CD8-positive, alpha-beta memory T cell (primary cell): ENCODE measurements around the gene AMDHD2. TPM values are rescaled to one million over a fixed set of nuclear protein-coding genes. Genes with fewer than 3 reads are reported as not detected.
A peak's percentile ranks its signal among the peaks of the same experiment; 100 is the strongest.
"Not testable (repeated sequence)": the region's sequence is repeated elsewhere in the genome, so short reads cannot be mapped to it uniquely, and the experiment has no call there.

ENCODE experiments used
- CTCF ChIA-PET: fragments of 350-600 bp; sonication (Branson Sonifier 250); formaldehyde crosslinking; loops from one replicate; lab custom pipeline; 2021; ENCODE audit warnings: antibody characterized with exemption; lab: Charles Lee
- POLR2A ChIA-PET: fragments of 350-600 bp; sonication (Branson Sonifier 250); formaldehyde crosslinking; loops from one replicate; lab custom pipeline; 2021; ENCODE audit warnings: antibody characterized with exemption; lab: Charles Lee
- DNase-seq, 5 donors: peaks; one replicate each; pipeline versions ENCODE4 v3.0.0 to v3.0.0-alpha.2; 2020 to 2022; ENCODE audit warnings: mixed read lengths in 1 of 5
- H3K27ac ChIP-seq: one replicate; pipeline ENCODE4 v1.7.0; 2013; ENCODE audit warnings: low read depth, mild to moderate bottlenecking, low read length, moderate library complexity
- H3K27me3 ChIP-seq: 2 replicates; pipeline ENCODE4 v1.7.0; 2013; ENCODE audit warnings: low read length, mild to moderate bottlenecking; ENCODE audit not compliant: insufficient read depth, poor library complexity, severe bottlenecking
- H3K36me3 ChIP-seq: 2 replicates; pipeline ENCODE4 v1.7.0; 2013; ENCODE audit warnings: mild to moderate bottlenecking, low read length, moderate library complexity; ENCODE audit not compliant: insufficient read depth
- H3K4me1 ChIP-seq: 2 replicates; pipeline ENCODE4 v1.7.0; 2013; ENCODE audit warnings: mild to moderate bottlenecking, low read length, moderate library complexity; ENCODE audit not compliant: insufficient read depth
- H3K4me3 ChIP-seq: 2 replicates; pipeline ENCODE4 v1.7.0; 2013; ENCODE audit warnings: mild to moderate bottlenecking, low read length
- H3K9me3 ChIP-seq: 2 replicates; pipeline ENCODE4 v1.7.0; 2013; ENCODE audit warnings: mild to moderate bottlenecking, low read length
- H3K27ac Mint-ChIP-seq, 8 donors: one replicate each; pipeline ENCODE4 v1.8.0; 2020 to 2021; ENCODE audit warnings: mixed read lengths in 8 of 8, mild to moderate bottlenecking in 6 of 8, inconsistent platforms in 3 of 8, moderate library complexity in 3 of 8
- H3K27me3 Mint-ChIP-seq, 2 donors: one replicate each; pipeline ENCODE4 v1.8.0; 2020 to 2021; ENCODE audit warnings: mixed read lengths in 2 of 2, mild to moderate bottlenecking in 1 of 2, moderate library complexity in 1 of 2
- H3K36me3 Mint-ChIP-seq, 3 donors: one replicate each; pipeline ENCODE4 v1.8.0; 2020 to 2021; ENCODE audit warnings: mixed read lengths in 3 of 3, inconsistent platforms in 1 of 3, mild to moderate bottlenecking in 1 of 3
- H3K4me1 Mint-ChIP-seq, 3 donors: one replicate each; pipeline ENCODE4 v1.8.0; 2020 to 2021; ENCODE audit warnings: mixed read lengths in 3 of 3, inconsistent platforms in 1 of 3, mild to moderate bottlenecking in 1 of 3
- H3K4me3 Mint-ChIP-seq, 7 donors: one replicate each; pipeline ENCODE4 v1.8.0; 2020 to 2021; ENCODE audit warnings: mixed read lengths in 7 of 7, mild to moderate bottlenecking in 6 of 7, moderate library complexity in 4 of 7, inconsistent platforms in 2 of 7
- H3K9me3 Mint-ChIP-seq, 5 donors: one replicate each; pipeline ENCODE4 v1.8.0; 2020 to 2022; ENCODE audit warnings: mixed read lengths in 5 of 5, mild to moderate bottlenecking in 3 of 5, moderate library complexity in 2 of 5, inconsistent platforms in 1 of 5
- polyA plus RNA-seq: library from polyadenylated mRNA; unstranded; fragments of 300-500 nt; fragmentation: Illumina TruSeq; gene quantifications from one replicate; pipeline ENCODE4 v1.2.3, GENCODE V29; 2021
- total RNA-seq, 2 experiments: library from RNA; stranded (reverse); gene quantifications; one replicate each; pipeline ENCODE4 v1.2.3, GENCODE V29; 2021

The AMDHD2 gene
- total and polyA plus RNA-seq, 3 experiments from 2014 or later = 21.2 to 35.5 (median 34.1) TPM

- H3K4me1 Mint-ChIP-seq, CTCF ChIA-PET, H3K27ac Mint-ChIP-seq, H3K4me1 ChIP-seq, H3K9me3 Mint-ChIP-seq, H3K4me3 Mint-ChIP-seq, H3K36me3 Mint-ChIP-seq, DNase-seq, POLR2A ChIA-PET, H3K9me3 ChIP-seq, H3K36me3 ChIP-seq, H3K27me3 ChIP-seq, H3K27ac ChIP-seq, H3K4me3 ChIP-seq, H3K27me3 Mint-ChIP-seq: not testable (repeated sequence)
These were observed 40.1 kb downstream of the AMDHD2 start for GRCh38 chr16:2560131-2560797.

GRCh38 chr16:2560798-2561133 is 40.6 kb downstream of the AMDHD2 start:
- POLR2A ChIA-PET, H3K9me3 ChIP-seq, H3K4me1 Mint-ChIP-seq, H3K27me3 Mint-ChIP-seq, H3K27me3 ChIP-seq, H3K36me3 ChIP-seq, H3K36me3 Mint-ChIP-seq, H3K4me3 ChIP-seq, H3K4me1 ChIP-seq, H3K27ac ChIP-seq, H3K4me3 Mint-ChIP-seq, CTCF ChIA-PET, H3K27ac Mint-ChIP-seq, H3K9me3 Mint-ChIP-seq: not testable (repeated sequence)
- DNase-seq = peak; percentile 35 to 80 (median 49)

GRCh38 chr16:2567506-2567905 is 47.3 kb downstream of the AMDHD2 start:
- CTCF ChIA-PET, H3K4me1 Mint-ChIP-seq, H3K36me3 ChIP-seq, H3K4me1 ChIP-seq, POLR2A ChIA-PET, H3K27me3 Mint-ChIP-seq, H3K27ac ChIP-seq, H3K36me3 Mint-ChIP-seq, H3K4me3 ChIP-seq, H3K27me3 ChIP-seq, H3K9me3 ChIP-seq, H3K9me3 Mint-ChIP-seq, H3K27ac Mint-ChIP-seq, DNase-seq, H3K4me3 Mint-ChIP-seq: not testable (repeated sequence)

- POLR2A ChIA-PET, H3K4me1 ChIP-seq, H3K4me3 Mint-ChIP-seq, DNase-seq, H3K27ac ChIP-seq, H3K9me3 ChIP-seq, H3K4me3 ChIP-seq, H3K9me3 Mint-ChIP-seq, H3K36me3 ChIP-seq, H3K27ac Mint-ChIP-seq, H3K27me3 ChIP-seq, H3K4me1 Mint-ChIP-seq, H3K27me3 Mint-ChIP-seq, CTCF ChIA-PET, H3K36me3 Mint-ChIP-seq: not testable (repeated sequence)
These were observed 48.4 kb downstream of the AMDHD2 start for GRCh38 chr16:2568573-2568972.

- DNase-seq, H3K4me1 Mint-ChIP-seq, H3K4me3 ChIP-seq, H3K9me3 Mint-ChIP-seq, H3K9me3 ChIP-seq, CTCF ChIA-PET, H3K27me3 Mint-ChIP-seq, H3K4me3 Mint-ChIP-seq, POLR2A ChIA-PET, H3K36me3 ChIP-seq, H3K36me3 Mint-ChIP-seq, H3K4me1 ChIP-seq, H3K27me3 ChIP-seq, H3K27ac Mint-ChIP-seq, H3K27ac ChIP-seq: not testable (repeated sequence)
These were observed 52.5 kb downstream of the AMDHD2 start for GRCh38 chr16:2572704-2573103.

GRCh38 chr16:2575839-2576238 is 55.7 kb downstream of the AMDHD2 start:
- H3K27ac ChIP-seq, H3K27me3 ChIP-seq, CTCF ChIA-PET, H3K36me3 Mint-ChIP-seq, H3K9me3 ChIP-seq, H3K27ac Mint-ChIP-seq, H3K36me3 ChIP-seq, DNase-seq, POLR2A ChIA-PET, H3K9me3 Mint-ChIP-seq, H3K4me3 ChIP-seq, H3K4me3 Mint-ChIP-seq, H3K4me1 ChIP-seq, H3K27me3 Mint-ChIP-seq, H3K4me1 Mint-ChIP-seq: not testable (repeated sequence)

GRCh38 chr16:2577044-2577443 is 56.9 kb downstream of the AMDHD2 start:
- H3K9me3 ChIP-seq, H3K27me3 Mint-ChIP-seq, H3K27me3 ChIP-seq, H3K4me1 Mint-ChIP-seq, H3K27ac Mint-ChIP-seq, H3K27ac ChIP-seq, CTCF ChIA-PET, H3K4me3 ChIP-seq, H3K9me3 Mint-ChIP-seq, H3K4me1 ChIP-seq, H3K36me3 ChIP-seq, H3K4me3 Mint-ChIP-seq, DNase-seq, H3K36me3 Mint-ChIP-seq, POLR2A ChIA-PET: not testable (repeated sequence)

- H3K9me3 Mint-ChIP-seq, CTCF ChIA-PET, H3K9me3 ChIP-seq, H3K36me3 Mint-ChIP-seq, H3K4me1 ChIP-seq, H3K4me3 ChIP-seq, H3K4me1 Mint-ChIP-seq, H3K36me3 ChIP-seq, H3K27me3 Mint-ChIP-seq, H3K27me3 ChIP-seq, H3K27ac Mint-ChIP-seq, H3K4me3 Mint-ChIP-seq, DNase-seq, POLR2A ChIA-PET, H3K27ac ChIP-seq: not testable (repeated sequence)
These were observed 58.7 kb downstream of the AMDHD2 start for GRCh38 chr16:2578905-2579304.

- H3K9me3 ChIP-seq, H3K4me3 Mint-ChIP-seq, H3K27ac Mint-ChIP-seq, H3K4me1 Mint-ChIP-seq, H3K27me3 ChIP-seq, POLR2A ChIA-PET, H3K27me3 Mint-ChIP-seq, H3K9me3 Mint-ChIP-seq, CTCF ChIA-PET, H3K4me3 ChIP-seq, H3K36me3 Mint-ChIP-seq, H3K4me1 ChIP-seq, DNase-seq, H3K27ac ChIP-seq, H3K36me3 ChIP-seq: not testable (repeated sequence)
These were observed 60.0 kb downstream of the AMDHD2 start for GRCh38 chr16:2580143-2580542.
